ENCODE measurements around the gene WFIKKN2. TPM values are rescaled to one million over a fixed set of nuclear protein-coding genes. Genes with fewer than 3 reads are reported as not detected.
A peak's percentile ranks its signal among the peaks of the same experiment; 100 is the strongest.

The WFIKKN2 gene
- total and polyA plus RNA-seq, 2 of the 4 experiments (the other 2 are of a cell fraction): 0.02 TPM; not detected in 1

DNA sequence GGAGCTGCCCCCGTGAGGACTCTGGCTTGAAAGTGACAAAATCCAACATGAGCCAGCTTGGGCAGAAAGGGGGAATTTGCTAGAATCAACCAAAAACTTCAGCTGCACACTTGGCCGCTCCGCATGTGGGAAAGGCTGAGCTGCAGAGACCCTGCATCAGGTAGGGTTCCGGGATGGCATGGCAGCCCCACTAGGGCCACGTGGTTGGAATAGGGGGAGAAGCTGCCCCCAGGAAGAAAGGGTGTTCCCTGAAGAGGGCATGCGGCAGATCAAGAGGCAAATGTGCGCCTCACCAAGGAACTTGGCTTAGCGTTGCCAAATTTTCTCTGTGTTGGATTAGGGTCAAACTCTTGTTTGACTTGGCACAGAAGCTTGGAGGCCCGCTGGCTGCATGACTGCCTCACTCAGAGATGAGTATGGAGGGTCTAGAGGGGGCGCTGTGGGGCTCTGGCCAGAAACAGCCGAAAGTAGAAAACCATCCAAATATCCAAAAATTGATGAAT, 29.2 kb upstream of the WFIKKN2 start:
- dilution Hi-C loops (cut with HindIII; ENCODE audit: low sequenced_read_pairs, unreplicated experiment): no loop called here
- CTCF ChIA-PET: interaction anchor here (1.3 kb wide), 1 partner anchor 20 kb away, joined by 4 read pairs; no protein-coding TSS in a partner anchor
- WGBS, 2 experiments (ENCODE audit: extremely low coverage in 2 of 2, insufficient read length in 1 of 2): 30% methylated on average over 4 of the region's 11 CpGs; no CpG with 5 or more reads in 1 of the 2 experiments

More for the DNA sequence above, 29.2 kb upstream of the WFIKKN2 start:
- H3K4me1 ChIP-seq (ENCODE audit: control insufficient read depth, insufficient read depth, low read length): no peaks in the 10 kb centered on the region
- no peaks in the 10 kb centered on the region for H3K9me1 ChIP-seq (ENCODE audit: insufficient read depth, low read length)
- H3K4me2 ChIP-seq (ENCODE audit: low read depth, low read length): no peak overlapping the region
- no peak overlapping the region for H3K23ac ChIP-seq (ENCODE audit: low read depth, low read length)
- no peak overlapping the region for H3K56ac ChIP-seq (ENCODE audit: extremely low read depth, insufficient read depth, low read length)
- no peak overlapping the region for H3K14ac ChIP-seq (replicated peaks; ENCODE audit: low read depth, low read length)
- H2AK5ac ChIP-seq (ENCODE audit: low read depth, low read length): no peak overlapping the region
- no peak overlapping the region for H4K5ac ChIP-seq (ENCODE audit: low read depth, low read length)
- ATAC-seq (ENCODE audit: low read depth) (no peak), DNase-seq (peak; percentile 20)
- no peak overlapping the region for H3K9ac ChIP-seq (ENCODE audit: low read depth, low read length)
- no peaks in the 10 kb centered on the region for H4K20me1 ChIP-seq (ENCODE audit: insufficient read depth, low read length)
- H2BK120ac ChIP-seq (ENCODE audit: low read depth, low read length): no peak overlapping the region
- no peak overlapping the region for H2AK9ac ChIP-seq (replicated peaks; ENCODE audit: low read depth, low read length, poor library complexity)
- no peak overlapping the region for H3K27ac ChIP-seq (ENCODE audit: insufficient read depth, low read length)
- no peak overlapping the region for H4K91ac ChIP-seq (ENCODE audit: insufficient read depth, low read depth, low read length)
- no peak overlapping the region for H2BK5ac ChIP-seq (ENCODE audit: low read depth, low read length, poor library complexity, severe bottlenecking)
- H3K4me3 ChIP-seq (ENCODE audit: insufficient read depth, low read depth, low read length): no peak overlapping the region
- POLR2A ChIA-PET (ENCODE audit: unreplicated experiment): no interaction called here
- H3K9me3 ChIP-seq (ENCODE audit: control insufficient read depth, insufficient read depth, low read length): no peaks in the 10 kb centered on the region
- in situ Hi-C loops (cut with MboI; ENCODE audit: low sequenced_read_pairs) (no loop called here), intact Hi-C loops (cut with micrococcal nuclease) (no loop called here)
- H3K79me1 ChIP-seq (ENCODE audit: low read depth in 1 of 2, low read length in 2 of 2): no peaks in the 10 kb centered on the region
- no peak overlapping the region for H3K18ac ChIP-seq (ENCODE audit: low read depth, low read length)
- no peak overlapping the region for H2BK15ac ChIP-seq (ENCODE audit: low read depth, low read length)
- no peak for TF ChIP-seq RFX5 (IDR thresholded peaks at IDR 0.05; ENCODE audit: low read depth, low read length)
- TF ChIP-seq RAD21 (IDR thresholded peaks at IDR 0.05; ENCODE audit: low read length): no peak
- TF ChIP-seq, protein P1, sequence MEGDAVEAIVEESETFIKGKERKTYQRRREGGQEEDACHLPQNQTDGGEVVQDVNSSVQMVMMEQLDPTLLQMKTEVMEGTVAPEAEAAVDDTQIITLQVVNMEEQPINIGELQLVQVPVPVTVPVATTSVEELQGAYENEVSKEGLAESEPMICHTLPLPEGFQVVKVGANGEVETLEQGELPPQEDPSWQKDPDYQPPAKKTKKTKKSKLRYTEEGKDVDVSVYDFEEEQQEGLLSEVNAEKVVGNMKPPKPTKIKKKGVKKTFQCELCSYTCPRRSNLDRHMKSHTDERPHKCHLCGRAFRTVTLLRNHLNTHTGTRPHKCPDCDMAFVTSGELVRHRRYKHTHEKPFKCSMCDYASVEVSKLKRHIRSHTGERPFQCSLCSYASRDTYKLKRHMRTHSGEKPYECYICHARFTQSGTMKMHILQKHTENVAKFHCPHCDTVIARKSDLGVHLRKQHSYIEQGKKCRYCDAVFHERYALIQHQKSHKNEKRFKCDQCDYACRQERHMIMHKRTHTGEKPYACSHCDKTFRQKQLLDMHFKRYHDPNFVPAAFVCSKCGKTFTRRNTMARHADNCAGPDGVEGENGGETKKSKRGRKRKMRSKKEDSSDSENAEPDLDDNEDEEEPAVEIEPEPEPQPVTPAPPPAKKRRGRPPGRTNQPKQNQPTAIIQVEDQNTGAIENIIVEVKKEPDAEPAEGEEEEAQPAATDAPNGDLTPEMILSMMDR (conservative IDR thresholded peaks at IDR 0.05; ENCODE audit: low read depth, low read length): peak; percentile 17; the same call in 1 of the 2 replicates
- H4K8ac ChIP-seq (ENCODE audit: low read depth in 2 of 2, low read length in 2 of 2): no peak overlapping the region
- no TSS peak for BruUV-seq (replicated peaks)
- no peak overlapping the region for H3K4ac ChIP-seq (ENCODE audit: low read depth, low read length)
- no peak overlapping the region for H2AFZ ChIP-seq (replicated peaks; ENCODE audit: low read length, poor library complexity)
- no peaks in the 10 kb centered on the region for H3K36me3 ChIP-seq (ENCODE audit: control insufficient read depth, insufficient read depth, low read length)
- H2BK20ac ChIP-seq (ENCODE audit: low read depth, low read length): no peak overlapping the region
- H3K27me3 ChIP-seq (ENCODE audit: control insufficient read depth, insufficient read depth, low read length): peaks cover 19% of the 10 kb centered on the region

Data from IMR-90 (cell line).